NB4 (cell line): Measurements from ENCODE around the gene HSPG2.
A peak's percentile ranks its signal among the peaks of the same experiment; 100 is the strongest.
"Not testable (repeated sequence)": the region's sequence is repeated elsewhere in the genome, so short reads cannot be mapped to it uniquely, and the experiment has no call there.

Experiments
- DNase-seq: peaks from one replicate; pipeline ENCODE4 v3.0.0; 2010; ENCODE audit warnings: low read depth
- H3K4me3 ChIP-seq: one replicate; pipeline ENCODE4 v1.5.1; 2011; ENCODE audit warnings: mild to moderate bottlenecking, low read depth, low read length, moderate library complexity
- CTCF ChIP-seq: IDR thresholded peaks from one replicate; pipeline ENCODE4 v1.5.1; 2012; ENCODE audit warnings: low read depth, low read length
- MAX ChIP-seq: IDR thresholded peaks from 2 replicates; pipeline ENCODE4 v1.6.1; 2011; ENCODE audit warnings: low read depth, low read length
- MYC ChIP-seq: IDR thresholded peaks from 2 replicates; pipeline ENCODE4 v1.6.1; 2011; ENCODE audit warnings: low read depth, low read length
- POLR2A ChIP-seq: IDR thresholded peaks from 2 replicates; pipeline ENCODE4 v1.6.1; 2011; ENCODE audit warnings: mild to moderate bottlenecking; ENCODE audit not compliant: insufficient read length; ENCODE audit errors: extremely low read depth

The HSPG2 gene

GRCh38 chr1:21795075-21795474 lies 142.0 kb downstream of the HSPG2 start:
- no peak for DNase-seq
- H3K4me3 ChIP-seq = no peak overlapping the region
- TF ChIP-seq MYC (no peak), POLR2A (no peak), CTCF (no peak), MAX (no peak)

- TF ChIP-seq MYC (no peak), MAX (no peak), POLR2A (no peak), CTCF (no peak)
- DNase-seq = no peak
Measured at GRCh38 chr1:21794656-21795055, 142.5 kb downstream of the HSPG2 start.

GRCh38 chr1:21793104-21793503 lies 144.0 kb downstream of the HSPG2 start:
- no peak for DNase-seq
- TF ChIP-seq MAX = no peak
- no peak for TF ChIP-seq POLR2A
- TF ChIP-seq MYC = no peak
- no peak for TF ChIP-seq CTCF

More at GRCh38 chr1:21794656-21795055, 142.5 kb downstream of the HSPG2 start:
- H3K4me3 ChIP-seq = no peak overlapping the region

GRCh38 chr1:21786640-21787039 lies 150.5 kb downstream of the HSPG2 start:
- DNase-seq = no peak
- TF ChIP-seq CTCF (no peak), POLR2A (no peak), MAX (no peak), MYC (no peak)
- H3K4me3 ChIP-seq = no peak overlapping the region

More at GRCh38 chr1:21793104-21793503, 144.0 kb downstream of the HSPG2 start:
- no peak overlapping the region for H3K4me3 ChIP-seq

GRCh38 chr1:21785764-21786163 lies 151.3 kb downstream of the HSPG2 start:
- not testable (repeated sequence) for DNase-seq, H3K4me3 ChIP-seq

- TF ChIP-seq MYC = peak; percentile 74; the same call in 1 of the 2 replicates
- peak; percentile 77 for TF ChIP-seq MAX
- no peak for TF ChIP-seq CTCF
- no peak for TF ChIP-seq POLR2A
- peak; percentile 97 for DNase-seq
- peak overlapping the region; percentile 78 for H3K4me3 ChIP-seq
Measured at GRCh38 chr1:21783679-21784603, 153.2 kb downstream of the HSPG2 start.
